IMR-90 (cell line): ENCODE data around the gene PCDHGA8. TPM values are rescaled to one million over a fixed set of nuclear protein-coding genes. Genes with fewer than 3 reads are reported as not detected.

Source experiments
- ATAC-seq: fragments of 200-7000 bp; cut with Tn5 transposase; 2 replicates; pipeline ENCODE4 v1.9.1; 2020; ENCODE audit warnings: low read depth, mild to moderate bottlenecking, moderate library complexity
- BruUV-seq: library from RNA; stranded (reverse); fragments of 400-500 nt; replicated peaks from 2 replicates; lab custom pipeline; 2021; lab: Mats Ljungman, UMichigan
- CTCF ChIA-PET: fragments of 300-600 bp; formaldehyde crosslinking; extraction: SDS; loops from one replicate; lab custom pipeline; 2021; ENCODE audit warnings: antibody characterized with exemption; lab: Yijun Ruan, JAX
- POLR2A ChIA-PET: fragments of 300-600 bp; sonication (Branson Sonifier 250); formaldehyde crosslinking; loops from one replicate; lab custom pipeline; 2022; ENCODE audit warnings: antibody characterized with exemption; ENCODE audit not compliant: unreplicated experiment; lab: Charles Lee
- DNase-seq: peaks from one replicate; pipeline ENCODE4 v3.0.0; 2013
- H2AFZ ChIP-seq: replicated peaks from 2 replicates; pipeline ENCODE3; 2013; ENCODE audit warnings: low read length, mild to moderate bottlenecking; ENCODE audit not compliant: poor library complexity
- H2AK5ac ChIP-seq: 2 replicates; pipeline ENCODE4 v1.6.1; 2013; ENCODE audit warnings: low read depth, low read length, inconsistent platforms
- H2AK9ac ChIP-seq: replicated peaks from 2 replicates; pipeline ENCODE3; 2013; ENCODE audit warnings: mild to moderate bottlenecking, low read depth, low read length, moderate library complexity; ENCODE audit not compliant: poor library complexity
- H2BK120ac ChIP-seq: 2 replicates; pipeline ENCODE4 v1.6.1; 2013; ENCODE audit warnings: low read depth, low read length, inconsistent platforms
- H2BK15ac ChIP-seq: 3 replicates; pipeline ENCODE4 v1.6.1; 2013; ENCODE audit warnings: low read depth, low read length, inconsistent platforms
- H2BK20ac ChIP-seq: 2 replicates; pipeline ENCODE4 v1.6.1; 2013; ENCODE audit warnings: low read depth, mild to moderate bottlenecking, inconsistent platforms, low read length, moderate library complexity
- H2BK5ac ChIP-seq: 2 replicates; pipeline ENCODE4 v1.6.1; 2013; ENCODE audit warnings: mild to moderate bottlenecking, low read depth, low read length, inconsistent platforms; ENCODE audit not compliant: poor library complexity, severe bottlenecking
- H3K14ac ChIP-seq: replicated peaks from 2 replicates; pipeline ENCODE4 v1.6.1; 2013; ENCODE audit warnings: low read depth, low read length, inconsistent platforms
- H3K18ac ChIP-seq: 2 replicates; pipeline ENCODE4 v1.6.1; 2013; ENCODE audit warnings: low read depth, low read length, control low read depth
- H3K23ac ChIP-seq: 2 replicates; pipeline ENCODE4 v1.6.1; 2013; ENCODE audit warnings: low read depth, low read length, inconsistent platforms
- H3K27ac ChIP-seq: 2 replicates; pipeline ENCODE4 v1.5.1; 2013; ENCODE audit warnings: mild to moderate bottlenecking, control low read depth, low read length; ENCODE audit not compliant: insufficient read depth
- H3K27me3 ChIP-seq: 2 replicates; pipeline ENCODE4 v1.6.1; 2013; ENCODE audit warnings: low read length; ENCODE audit not compliant: control insufficient read depth, insufficient read depth
- H3K36me3 ChIP-seq: 2 replicates; pipeline ENCODE4 v1.6.1; 2013; ENCODE audit warnings: low read length, mixed read lengths; ENCODE audit not compliant: control insufficient read depth, insufficient read depth
- H3K4ac ChIP-seq: 2 replicates; pipeline ENCODE4 v1.6.1; 2013; ENCODE audit warnings: low read depth, low read length, inconsistent platforms
- H3K4me1 ChIP-seq: 2 replicates; pipeline ENCODE4 v1.6.1; 2013; ENCODE audit warnings: low read length, mixed read lengths; ENCODE audit not compliant: control insufficient read depth, insufficient read depth
- H3K4me2 ChIP-seq: 2 replicates; pipeline ENCODE4 v1.6.1; 2013; ENCODE audit warnings: low read depth, mild to moderate bottlenecking, control low read depth, low read length, moderate library complexity
- H3K4me3 ChIP-seq: 2 replicates; pipeline ENCODE4 v1.5.1; 2013; ENCODE audit warnings: low read depth, mild to moderate bottlenecking, control low read depth, low read length, moderate library complexity; ENCODE audit not compliant: insufficient read depth
- H3K56ac ChIP-seq: 2 replicates; pipeline ENCODE4 v1.6.1; 2013; ENCODE audit warnings: low read length, inconsistent platforms; ENCODE audit not compliant: insufficient read depth; ENCODE audit errors: extremely low read depth
- H3K79me1 ChIP-seq, 2 experiments: 2 replicates each; pipeline ENCODE4 v1.6.1; 2013; ENCODE audit warnings: low read length in 2 of 2, inconsistent platforms in 1 of 2, low read depth in 1 of 2
- H3K9ac ChIP-seq: 2 replicates; pipeline ENCODE4 v1.6.1; 2013; ENCODE audit warnings: low read depth, low read length, control low read depth
- H3K9me1 ChIP-seq: 2 replicates; pipeline ENCODE4 v1.6.1; 2013; ENCODE audit warnings: low read length, inconsistent platforms; ENCODE audit not compliant: insufficient read depth
- H3K9me3 ChIP-seq: 2 replicates; pipeline ENCODE4 v1.6.1; 2013; ENCODE audit warnings: low read length; ENCODE audit not compliant: control insufficient read depth, insufficient read depth
- H4K20me1 ChIP-seq: 2 replicates; pipeline ENCODE4 v1.6.1; 2013; ENCODE audit warnings: low read length, inconsistent platforms; ENCODE audit not compliant: insufficient read depth
- H4K5ac ChIP-seq: 2 replicates; pipeline ENCODE4 v1.6.1; 2013; ENCODE audit warnings: mild to moderate bottlenecking, low read depth, low read length, control low read depth
- H4K8ac ChIP-seq, 2 experiments: 2 replicates each; pipeline ENCODE4 v1.6.1; 2013; ENCODE audit warnings: low read depth in 2 of 2, low read length in 2 of 2, control low read depth in 1 of 2, inconsistent platforms in 1 of 2
- H4K91ac ChIP-seq: 2 replicates; pipeline ENCODE4 v1.6.1; 2013; ENCODE audit warnings: low read depth, low read length, inconsistent platforms; ENCODE audit not compliant: insufficient read depth
- CHD1 ChIP-seq: IDR thresholded peaks from 2 replicates; pipeline ENCODE4 v1.6.1; 2012; ENCODE audit warnings: low read depth, low read length, improper control_type of control experiment
- FOS ChIP-seq: fragments of 150-350 bp; IDR thresholded peaks from 2 replicates; pipeline ENCODE4 v1.6.1; 2016; ENCODE audit warnings: low read depth, low read length
- MAFK ChIP-seq: IDR thresholded peaks from 2 replicates; pipeline ENCODE4 v1.6.1; 2012; ENCODE audit warnings: low read depth, low read length, improper control_type of control experiment
- MAZ ChIP-seq: IDR thresholded peaks from 2 replicates; pipeline ENCODE4 v1.6.1; 2012; ENCODE audit warnings: low read depth, mild to moderate bottlenecking, low read length, improper control_type of control experiment, moderate library complexity, borderline replicate concordance
- MXI1 ChIP-seq: IDR thresholded peaks from 2 replicates; pipeline ENCODE4 v1.6.1; 2012; ENCODE audit warnings: low read depth, mild to moderate bottlenecking, low read length, moderate library complexity, borderline replicate concordance
- NFE2L2 ChIP-seq: fragments of 150-350 bp; IDR thresholded peaks from 2 replicates; pipeline ENCODE4 v1.6.1; 2016; ENCODE audit warnings: low read depth, mild to moderate bottlenecking, low read length
- POLR2A ChIP-seq: IDR thresholded peaks from 2 replicates; pipeline ENCODE4 v1.6.1; 2012; ENCODE audit warnings: mild to moderate bottlenecking, low read depth, low read length
- RAD21 ChIP-seq: IDR thresholded peaks from 2 replicates; pipeline ENCODE4 v1.6.1; 2012; ENCODE audit warnings: low read length, improper control_type of control experiment
- RCOR1 ChIP-seq: IDR thresholded peaks from 2 replicates; pipeline ENCODE4 v1.6.1; 2012; ENCODE audit warnings: mild to moderate bottlenecking, low read length, improper control_type of control experiment; ENCODE audit not compliant: insufficient replicate concordance
- RFX5 ChIP-seq: IDR thresholded peaks from 2 replicates; pipeline ENCODE4 v1.8.0; 2012; ENCODE audit warnings: low read depth, mild to moderate bottlenecking, low read length, moderate library complexity
- WGBS, 2 experiments: methylation state at CpG; one replicate each; pipeline versions ENCODE4 v1.1.5 to v1.1.7; 2013; ENCODE audit warnings: missing lambda C conversion rate in 2 of 2; ENCODE audit not compliant: insufficient read length in 1 of 2; ENCODE audit errors: extremely low coverage in 2 of 2; 5-methylcytosine and 5-hydroxymethylcytosine counted together
- dilution Hi-C: fragments of 300-500 bp; cut with HindIII; formaldehyde crosslinking; loops from one replicate; pipeline ENCODE4 v1.14.3; 2018; ENCODE audit warnings: low sequenced_read_pairs; ENCODE audit not compliant: unreplicated experiment
- in situ Hi-C: fragments of 300-500 bp; cut with MboI; formaldehyde crosslinking; loops from 3 replicates; pipeline ENCODE4 v1.14.3; 2019; ENCODE audit warnings: low sequenced_read_pairs, inconsistent platforms, mixed read lengths
- intact Hi-C: fragments of 100-400 bp; cut with micrococcal nuclease; formaldehyde crosslinking; loops from 2 replicates; pipeline ENCODE4 v1.10.0; 2022
- polyA plus RNA-seq, 3 experiments: library from polyadenylated mRNA; depleted of rRNA; stranded (reverse); fragments of >200 nt; gene quantifications; 2 replicates each; pipeline ENCODE4 v1.2.3, GENCODE V29; 2012; ENCODE audit warnings: low replicate concordance in 1 of 3
- total RNA-seq: library from RNA; depleted of rRNA; stranded (reverse); fragments of >200 nt; gene quantifications from 2 replicates; pipeline ENCODE4 v1.2.3, GENCODE V29; 2012
- TF ChIP-seq, protein P1 (sequence below): conservative IDR thresholded peaks from 2 replicates; pipeline ENCODE4 v1.5.1; 2012; ENCODE audit warnings: mild to moderate bottlenecking, low read depth, low read length, improper control_type of control experiment
- TF ChIP-seq, protein P2 (sequence below): fragments of 150-350 bp; IDR thresholded peaks from 2 replicates; pipeline ENCODE4 v1.6.1; 2016; ENCODE audit warnings: low read depth, mild to moderate bottlenecking, low read length, moderate library complexity, borderline replicate concordance
- TF ChIP-seq, protein P3 (sequence below): fragments of 150-350 bp; IDR thresholded peaks from 2 replicates; pipeline ENCODE4 v1.6.1; 2017; ENCODE audit warnings: mild to moderate bottlenecking, antibody characterized with exemption, low read length, low read depth

Gene PCDHGA8
- total and polyA plus RNA-seq, 2 of the 4 experiments (the other 2 are of a cell fraction), result 0.89 to 2.0 TPM

DNA sequence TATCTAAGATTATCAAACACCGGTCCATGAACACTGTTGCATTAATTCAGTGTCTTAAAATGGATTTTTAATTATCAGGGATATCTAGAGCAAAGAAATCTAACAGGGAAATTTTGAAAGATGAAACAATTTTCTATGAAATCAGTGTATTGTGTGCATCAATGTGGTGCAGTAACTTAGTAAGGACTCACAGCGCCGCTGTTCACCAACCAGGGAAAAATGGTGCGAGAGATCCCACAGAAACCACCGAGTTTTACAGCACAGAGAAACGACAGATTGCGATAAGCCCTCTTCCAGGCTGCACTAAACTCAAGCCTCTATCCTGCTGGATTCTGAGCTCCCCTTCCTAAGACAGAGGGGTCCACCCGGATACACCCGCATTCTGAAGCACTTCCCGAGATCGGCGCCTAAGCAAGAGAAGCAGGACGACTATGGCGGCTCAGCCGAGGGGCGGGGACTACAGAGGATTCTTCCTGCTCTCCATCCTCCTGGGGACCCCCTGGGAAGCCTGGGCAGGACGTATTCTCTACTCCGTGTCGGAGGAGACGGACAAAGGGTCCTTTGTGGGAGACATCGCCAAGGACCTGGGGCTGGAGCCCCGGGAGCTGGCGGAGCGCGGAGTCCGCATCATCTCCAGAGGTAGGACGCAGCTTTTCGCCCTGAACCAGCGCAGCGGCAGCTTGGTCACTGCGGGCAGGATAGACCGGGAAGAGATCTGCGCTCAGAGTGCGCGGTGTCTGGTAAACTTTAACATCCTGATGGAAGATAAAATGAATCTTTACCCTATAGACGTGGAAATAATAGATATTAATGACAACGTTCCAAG lies 9.8 kb upstream of the PCDHGA8 start, which contains the start of gene PCDHGA7:
PCDHGA7 (plus strand) TSS at position 274 of the 826 bp plus-strand sequence; CDS start at position 432, 158 bp downstream.
- peak within 1 kb of the TSS; percentile 85 for H3K23ac ChIP-seq
- H2BK20ac ChIP-seq, result peak within 1 kb of the TSS; percentile 69; the same call in 1 of the 2 replicates
- ChIA-PET POLR2A (no interaction called here), CTCF (no interaction called here)
- no peaks in the 10 kb centered on the region for H3K27me3 ChIP-seq
- H3K4me2 ChIP-seq, result peak within 1 kb of the TSS; percentile 64
- intact Hi-C loops (loop anchor here (1.0 kb wide), 1 partner anchor 176 kb away; no protein-coding TSS in a partner anchor), in situ Hi-C loops (no loop called here), dilution Hi-C loops (no loop called here)
- H3K14ac ChIP-seq, result peak within 1 kb of the TSS; percentile 90
- 0 out of 3 replicates have a peak within 1 kb of the TSS, but pooled peaks have one; percentile 66 for H2BK15ac ChIP-seq
- H3K56ac ChIP-seq, result peak within 1 kb of the TSS; percentile 90
- H4K8ac ChIP-seq, result peak within 1 kb of the TSS; percentile 58 to 96; a peak in 3 of 4 replicates
- BruUV-seq, result no TSS peak
- H3K36me3 ChIP-seq, result peaks cover 3% of the 10 kb centered on the region; the same call in 1 of the 2 replicates
- peak within 1 kb of the TSS; percentile 76; the same call in 1 of the 2 replicates for H4K91ac ChIP-seq
- H3K4me1 ChIP-seq, result no peaks in the 10 kb centered on the region
- peak within 1 kb of the TSS; percentile 94 for H3K9ac ChIP-seq
- H2AK9ac ChIP-seq, result peak within 1 kb of the TSS; percentile 72
- H3K79me1 ChIP-seq, result peaks cover 0 to 6% of the 10 kb centered on the region in 2 experiments; a peak in 1 of 4 replicates
- no peaks in the 10 kb centered on the region for H4K20me1 ChIP-seq
- peak within 1 kb of the TSS; percentile 65 for H2BK120ac ChIP-seq
- H2AFZ ChIP-seq, result peak within 1 kb of the TSS; percentile 93
- H3K4me3 ChIP-seq, result peak within 1 kb of the TSS; percentile 83
- H4K5ac ChIP-seq, result peak within 1 kb of the TSS; percentile 84
- H2AK5ac ChIP-seq, result no peak within 1 kb of the TSS
- peak within 1 kb of the TSS; percentile 73 for H3K27ac ChIP-seq
- H2BK5ac ChIP-seq, result peak within 1 kb of the TSS; percentile 61
- ATAC-seq (peak; percentile 89), DNase-seq (peak; percentile 57)
- H3K4ac ChIP-seq, result peak within 1 kb of the TSS; percentile 94
- no peaks in the 10 kb centered on the region for H3K9me1 ChIP-seq
- 9% methylated on average over 4 of the region's 37 CpGs; no CpG with 5 or more reads in 1 of the 2 experiments for WGBS, 2 experiments
- peaks cover 26% of the 10 kb centered on the region for H3K9me3 ChIP-seq
- 0 out of 2 replicates have a peak within 1 kb of the TSS, but pooled peaks have one; percentile 65 for H3K18ac ChIP-seq
- TF ChIP-seq MAZ, result no peak
- no peak for TF ChIP-seq MAFK
- no peak for TF ChIP-seq FOS
- TF ChIP-seq, protein P1, sequence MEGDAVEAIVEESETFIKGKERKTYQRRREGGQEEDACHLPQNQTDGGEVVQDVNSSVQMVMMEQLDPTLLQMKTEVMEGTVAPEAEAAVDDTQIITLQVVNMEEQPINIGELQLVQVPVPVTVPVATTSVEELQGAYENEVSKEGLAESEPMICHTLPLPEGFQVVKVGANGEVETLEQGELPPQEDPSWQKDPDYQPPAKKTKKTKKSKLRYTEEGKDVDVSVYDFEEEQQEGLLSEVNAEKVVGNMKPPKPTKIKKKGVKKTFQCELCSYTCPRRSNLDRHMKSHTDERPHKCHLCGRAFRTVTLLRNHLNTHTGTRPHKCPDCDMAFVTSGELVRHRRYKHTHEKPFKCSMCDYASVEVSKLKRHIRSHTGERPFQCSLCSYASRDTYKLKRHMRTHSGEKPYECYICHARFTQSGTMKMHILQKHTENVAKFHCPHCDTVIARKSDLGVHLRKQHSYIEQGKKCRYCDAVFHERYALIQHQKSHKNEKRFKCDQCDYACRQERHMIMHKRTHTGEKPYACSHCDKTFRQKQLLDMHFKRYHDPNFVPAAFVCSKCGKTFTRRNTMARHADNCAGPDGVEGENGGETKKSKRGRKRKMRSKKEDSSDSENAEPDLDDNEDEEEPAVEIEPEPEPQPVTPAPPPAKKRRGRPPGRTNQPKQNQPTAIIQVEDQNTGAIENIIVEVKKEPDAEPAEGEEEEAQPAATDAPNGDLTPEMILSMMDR, result peak; percentile 54
- TF ChIP-seq MXI1, result no peak
- no peak for TF ChIP-seq NFE2L2
- TF ChIP-seq POLR2A, result no peak
- TF ChIP-seq, protein P2, sequence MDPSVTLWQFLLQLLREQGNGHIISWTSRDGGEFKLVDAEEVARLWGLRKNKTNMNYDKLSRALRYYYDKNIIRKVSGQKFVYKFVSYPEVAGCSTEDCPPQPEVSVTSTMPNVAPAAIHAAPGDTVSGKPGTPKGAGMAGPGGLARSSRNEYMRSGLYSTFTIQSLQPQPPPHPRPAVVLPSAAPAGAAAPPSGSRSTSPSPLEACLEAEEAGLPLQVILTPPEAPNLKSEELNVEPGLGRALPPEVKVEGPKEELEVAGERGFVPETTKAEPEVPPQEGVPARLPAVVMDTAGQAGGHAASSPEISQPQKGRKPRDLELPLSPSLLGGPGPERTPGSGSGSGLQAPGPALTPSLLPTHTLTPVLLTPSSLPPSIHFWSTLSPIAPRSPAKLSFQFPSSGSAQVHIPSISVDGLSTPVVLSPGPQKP, result no peak
- no peak for TF ChIP-seq RFX5
- no peak for TF ChIP-seq CHD1
- no peak for TF ChIP-seq RCOR1
- peak; percentile 48 for TF ChIP-seq RAD21
- TF ChIP-seq, protein P3, sequence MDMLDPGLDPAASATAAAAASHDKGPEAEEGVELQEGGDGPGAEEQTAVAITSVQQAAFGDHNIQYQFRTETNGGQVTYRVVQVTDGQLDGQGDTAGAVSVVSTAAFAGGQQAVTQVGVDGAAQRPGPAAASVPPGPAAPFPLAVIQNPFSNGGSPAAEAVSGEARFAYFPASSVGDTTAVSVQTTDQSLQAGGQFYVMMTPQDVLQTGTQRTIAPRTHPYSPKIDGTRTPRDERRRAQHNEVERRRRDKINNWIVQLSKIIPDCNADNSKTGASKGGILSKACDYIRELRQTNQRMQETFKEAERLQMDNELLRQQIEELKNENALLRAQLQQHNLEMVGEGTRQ, result no peak
